ENCODE measurements around the gene HTRA1.

DNA sequence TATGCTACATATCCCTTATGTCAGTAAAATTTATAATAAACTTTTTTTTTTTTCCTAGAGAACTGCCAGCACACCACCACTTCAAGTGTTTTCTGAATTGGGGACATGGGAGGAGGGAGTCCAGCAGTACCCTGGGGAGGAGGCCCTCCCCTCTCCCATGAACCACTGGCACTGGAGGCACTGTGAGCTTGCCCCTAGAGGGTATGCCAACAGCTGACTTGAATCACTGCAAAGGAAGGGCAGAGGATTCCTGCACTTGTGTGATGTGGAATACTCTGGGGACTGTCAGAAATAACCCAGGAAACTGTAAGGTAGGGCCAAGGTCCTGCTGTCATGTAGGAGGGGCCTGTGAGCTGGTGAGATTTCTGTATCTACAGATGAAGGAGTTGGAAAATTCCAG lies 15.4 kb upstream of the HTRA1 start:
- TF ChIP-seq, protein P1, sequence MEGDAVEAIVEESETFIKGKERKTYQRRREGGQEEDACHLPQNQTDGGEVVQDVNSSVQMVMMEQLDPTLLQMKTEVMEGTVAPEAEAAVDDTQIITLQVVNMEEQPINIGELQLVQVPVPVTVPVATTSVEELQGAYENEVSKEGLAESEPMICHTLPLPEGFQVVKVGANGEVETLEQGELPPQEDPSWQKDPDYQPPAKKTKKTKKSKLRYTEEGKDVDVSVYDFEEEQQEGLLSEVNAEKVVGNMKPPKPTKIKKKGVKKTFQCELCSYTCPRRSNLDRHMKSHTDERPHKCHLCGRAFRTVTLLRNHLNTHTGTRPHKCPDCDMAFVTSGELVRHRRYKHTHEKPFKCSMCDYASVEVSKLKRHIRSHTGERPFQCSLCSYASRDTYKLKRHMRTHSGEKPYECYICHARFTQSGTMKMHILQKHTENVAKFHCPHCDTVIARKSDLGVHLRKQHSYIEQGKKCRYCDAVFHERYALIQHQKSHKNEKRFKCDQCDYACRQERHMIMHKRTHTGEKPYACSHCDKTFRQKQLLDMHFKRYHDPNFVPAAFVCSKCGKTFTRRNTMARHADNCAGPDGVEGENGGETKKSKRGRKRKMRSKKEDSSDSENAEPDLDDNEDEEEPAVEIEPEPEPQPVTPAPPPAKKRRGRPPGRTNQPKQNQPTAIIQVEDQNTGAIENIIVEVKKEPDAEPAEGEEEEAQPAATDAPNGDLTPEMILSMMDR (IDR thresholded peaks at IDR 0.05), result no peak
- TF ChIP-seq EZH2 (IDR thresholded peaks at IDR 0.05) (no peak), EZH2phosphoT487 (IDR thresholded peaks at IDR 0.05) (no peak)

Data from neural progenitor cell (in vitro differentiated cells).